HG03025 (cell line): Measurements from ENCODE around the gene MSL2.
A peak's percentile ranks its signal among the peaks of the same experiment; 100 is the strongest.
"Not testable (repeated sequence)": the region's sequence is repeated elsewhere in the genome, so short reads cannot be mapped to it uniquely, and the experiment has no call there.

Experiments used
- ATAC-seq: cut with Tn5 transposase; IDR thresholded peaks from one replicate; pipeline ENCODE4 v1.9.1; 2021; ENCODE audit warnings: mild to moderate bottlenecking, moderate library complexity; ENCODE audit not compliant: unreplicated experiment, low FRiP score

Gene MSL2

DNA sequence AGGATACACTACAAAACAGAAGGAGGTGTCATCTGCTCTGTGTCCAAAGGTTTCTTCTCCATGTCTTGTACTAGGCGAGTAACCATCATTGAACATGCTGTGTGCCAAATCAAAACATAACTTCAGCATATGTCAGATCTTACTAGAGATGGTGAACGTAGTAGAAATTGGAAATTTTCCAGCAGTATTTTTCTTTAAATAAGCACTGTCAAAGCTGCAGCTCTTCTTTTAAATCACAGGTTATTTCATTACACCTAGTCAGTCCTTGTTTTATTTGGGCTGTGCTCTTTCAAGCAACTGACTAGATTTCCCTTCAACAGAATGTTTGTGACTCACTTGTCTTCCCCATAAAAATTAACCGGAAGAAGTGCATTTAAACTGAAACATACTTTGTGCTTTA, 46.5 kb downstream of the MSL2 start:
- no peak for ATAC-seq

DNA sequence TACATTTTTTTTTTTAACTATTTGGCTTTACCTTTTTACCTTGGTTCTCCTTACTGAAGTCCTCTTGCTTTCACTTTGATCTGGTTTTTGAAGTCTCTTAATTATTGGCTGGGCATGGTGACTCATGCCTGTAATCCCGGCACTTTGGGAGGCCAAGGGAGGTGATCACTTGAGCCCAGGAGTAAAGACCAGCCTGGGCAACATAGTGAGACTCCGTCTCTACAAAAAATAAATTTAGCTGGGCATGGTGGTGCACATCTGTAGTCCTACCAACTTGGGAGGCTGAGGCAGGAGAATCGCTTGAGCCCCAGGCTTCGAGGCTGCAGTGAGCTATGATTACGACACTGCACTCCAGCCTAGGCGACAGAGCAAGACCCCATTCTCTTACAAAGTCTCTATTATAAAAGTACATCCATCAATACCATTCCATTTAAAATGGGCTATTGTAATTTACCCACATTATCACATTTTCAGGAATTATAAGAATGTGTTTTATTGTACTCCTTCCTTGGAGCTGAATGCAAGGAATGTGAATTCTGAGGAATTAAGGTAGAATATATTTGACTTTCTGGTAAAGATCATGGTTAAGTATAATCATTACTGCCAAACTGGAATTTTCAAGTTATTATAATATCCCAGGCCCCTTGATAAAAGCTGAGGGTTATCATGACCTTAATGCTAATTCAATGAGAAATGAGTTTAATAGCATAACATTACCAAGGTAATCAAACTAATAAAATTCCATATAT, 49.0 kb downstream of the MSL2 start:
- ATAC-seq: no peak

GRCh38 chr3:136144397-136144796, 51.7 kb downstream of the MSL2 start:
- not testable (repeated sequence) for ATAC-seq

GRCh38 chr3:136142592-136142991, 53.5 kb downstream of the MSL2 start:
- no peak for ATAC-seq

DNA sequence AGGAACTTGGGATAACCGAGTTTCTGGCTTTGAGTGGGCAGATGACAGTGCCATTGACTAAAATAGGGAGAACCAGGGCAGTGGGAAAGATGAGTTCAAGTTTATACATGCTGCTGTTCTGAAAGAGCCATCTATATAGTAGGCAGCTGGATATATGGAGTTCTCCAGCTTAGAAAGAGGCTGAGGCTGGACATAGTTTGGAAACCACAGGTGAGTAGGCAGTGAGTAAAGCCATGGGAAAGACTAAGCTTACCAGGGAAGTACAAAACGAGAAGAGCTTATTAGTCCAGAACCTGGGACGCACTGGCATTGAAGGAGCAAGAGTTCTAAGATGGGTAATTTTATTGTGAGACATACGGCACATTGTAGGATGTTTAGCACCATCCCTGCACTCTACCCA, 54.2 kb downstream of the MSL2 start:
- no peak for ATAC-seq

- ATAC-seq: no peak
Observed at GRCh38 chr3:136141291-136141785, 54.8 kb downstream of the MSL2 start.

DNA sequence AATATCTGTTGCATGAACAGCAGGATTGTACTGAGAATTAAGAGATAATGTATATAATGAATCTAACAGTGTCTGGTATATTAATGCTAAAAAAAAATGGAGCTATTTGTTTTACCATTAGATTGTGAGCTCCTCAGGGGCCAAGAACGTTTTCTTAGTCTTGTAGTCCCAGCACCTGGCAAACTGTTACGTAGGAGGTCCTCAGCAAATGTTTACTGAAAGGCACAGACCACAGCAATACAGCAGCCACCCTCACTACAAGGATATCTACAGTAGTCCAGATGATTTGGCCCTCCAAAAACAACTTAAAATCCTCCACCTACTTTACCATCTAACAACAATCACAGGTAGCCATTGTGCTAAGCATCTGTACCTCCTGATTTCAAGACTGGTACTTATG, 59.7 kb downstream of the MSL2 start:
- no peak for ATAC-seq

DNA sequence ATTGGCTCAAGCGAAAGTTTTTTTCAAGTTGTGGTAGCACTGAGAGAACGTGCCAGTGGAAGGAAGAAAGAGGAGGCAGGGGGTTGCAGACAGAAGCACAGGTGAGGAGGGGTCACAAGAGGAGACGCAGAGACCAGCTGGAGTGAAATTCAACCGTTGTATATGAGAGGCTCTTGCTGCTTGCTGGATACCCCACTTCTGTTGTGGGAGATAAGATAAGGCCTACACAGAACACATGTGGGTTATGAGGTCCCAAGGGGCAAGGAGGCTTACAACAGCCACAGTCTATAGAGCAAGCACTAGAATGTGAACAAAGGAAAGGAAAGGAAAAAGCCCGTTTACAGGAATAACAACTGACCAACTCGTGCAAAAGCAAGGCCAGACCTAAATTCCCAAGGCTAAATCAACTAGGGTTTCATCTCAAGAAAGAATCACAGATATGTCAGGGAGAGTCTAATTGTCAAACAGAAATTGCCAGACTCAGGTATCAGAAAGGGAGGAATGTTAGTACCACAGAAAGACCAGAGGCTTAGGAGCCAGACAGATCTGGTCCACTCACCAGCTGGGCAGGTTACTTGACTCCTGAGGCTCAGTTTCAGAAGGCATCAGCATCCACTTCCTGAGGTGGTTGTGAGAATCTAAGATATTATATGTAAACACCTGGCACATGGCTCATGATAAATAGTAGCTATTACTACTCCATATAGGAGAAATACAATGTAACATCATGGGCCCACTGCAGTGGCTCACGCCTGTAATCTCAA, 60.9 kb downstream of the MSL2 start:
- ATAC-seq: no peak

DNA sequence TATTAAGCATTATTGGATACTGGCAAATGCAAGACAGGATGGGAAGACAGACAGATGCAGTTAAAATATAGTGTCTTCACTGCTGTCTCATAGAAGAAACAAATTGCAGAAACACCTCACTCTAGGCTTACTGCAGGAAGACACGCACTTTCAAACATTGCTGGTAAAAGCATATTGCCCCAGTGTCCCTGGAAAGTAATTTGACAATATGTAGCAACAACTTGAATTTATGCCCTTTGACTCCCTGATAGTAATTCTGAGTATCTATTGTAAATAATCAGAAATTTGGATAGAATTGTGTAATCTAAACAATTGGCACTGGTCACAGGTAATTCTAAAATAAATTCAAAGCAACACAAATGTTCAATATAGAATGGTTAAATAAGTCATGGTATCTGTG, 62.0 kb downstream of the MSL2 start:
- no peak for ATAC-seq

DNA sequence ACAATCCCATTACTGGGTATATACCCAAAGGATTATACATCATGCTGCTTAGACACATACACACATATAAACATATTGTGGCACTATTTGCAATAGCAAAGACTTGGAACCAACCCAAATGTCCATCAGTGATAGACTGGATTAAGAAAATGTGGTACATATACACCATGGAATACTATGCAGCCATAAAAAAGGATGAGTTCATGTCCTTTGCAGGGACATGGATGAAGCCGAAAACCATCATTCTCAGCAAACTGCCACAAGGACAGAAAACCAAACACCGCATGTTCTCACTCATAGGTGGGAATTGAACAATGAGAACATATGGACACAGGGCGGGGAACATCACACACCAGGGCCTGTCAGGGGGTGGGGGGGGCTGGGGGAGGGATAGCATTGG, 64.5 kb downstream of the MSL2 start:
- ATAC-seq: not testable (repeated sequence)

- ATAC-seq: no peak
Observed at GRCh38 chr3:136122006-136122405, 74.1 kb downstream of the MSL2 start.

- ATAC-seq: no peak
Observed at GRCh38 chr3:136120373-136121348, 75.5 kb downstream of the MSL2 start.

- not testable (repeated sequence) for ATAC-seq
Observed at GRCh38 chr3:136119783-136120182, 76.4 kb downstream of the MSL2 start.

DNA sequence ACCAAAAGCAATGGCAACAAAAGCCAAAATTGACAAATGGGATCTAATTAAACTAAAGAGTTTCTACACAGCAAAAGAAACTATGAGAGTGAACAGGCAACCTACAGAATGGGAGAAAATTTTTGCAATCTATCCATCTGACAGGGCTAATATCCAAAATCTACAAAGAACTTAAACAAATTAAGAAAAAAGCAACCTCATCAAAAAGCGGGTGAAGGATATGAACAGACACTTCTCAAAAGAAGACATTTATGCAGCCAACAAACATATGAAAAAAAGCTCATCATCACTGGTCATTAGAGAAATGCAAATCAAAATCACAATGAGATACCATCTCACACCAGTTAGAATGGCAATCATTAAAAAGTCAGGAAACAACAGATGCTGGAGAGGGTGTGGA, 76.8 kb downstream of the MSL2 start:
- not testable (repeated sequence) for ATAC-seq

- no peak for ATAC-seq
Observed at GRCh38 chr3:136114421-136114820, 81.7 kb downstream of the MSL2 start.

DNA sequence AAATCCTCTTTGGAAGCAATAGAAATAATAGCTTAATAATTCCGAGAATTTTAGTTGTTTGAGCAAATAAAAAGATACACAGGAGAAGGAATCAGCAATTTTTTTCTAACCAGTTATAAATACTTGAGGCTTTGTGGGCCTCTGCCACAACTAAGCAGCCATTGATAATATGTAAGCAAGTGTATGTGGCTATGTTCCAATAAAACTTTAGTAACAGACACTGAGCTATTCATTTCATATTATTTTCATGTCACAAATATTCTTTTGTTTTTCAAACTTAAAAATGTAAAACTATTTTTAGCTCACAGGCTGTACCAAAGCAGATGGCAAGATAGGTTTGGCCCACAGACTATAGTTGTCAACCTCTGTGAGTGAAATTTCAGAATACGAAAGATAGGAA, 85.7 kb downstream of the MSL2 start:
- ATAC-seq: no peak

GRCh38 chr3:136109499-136109898, 86.6 kb downstream of the MSL2 start:
- ATAC-seq: peak; percentile 94

DNA sequence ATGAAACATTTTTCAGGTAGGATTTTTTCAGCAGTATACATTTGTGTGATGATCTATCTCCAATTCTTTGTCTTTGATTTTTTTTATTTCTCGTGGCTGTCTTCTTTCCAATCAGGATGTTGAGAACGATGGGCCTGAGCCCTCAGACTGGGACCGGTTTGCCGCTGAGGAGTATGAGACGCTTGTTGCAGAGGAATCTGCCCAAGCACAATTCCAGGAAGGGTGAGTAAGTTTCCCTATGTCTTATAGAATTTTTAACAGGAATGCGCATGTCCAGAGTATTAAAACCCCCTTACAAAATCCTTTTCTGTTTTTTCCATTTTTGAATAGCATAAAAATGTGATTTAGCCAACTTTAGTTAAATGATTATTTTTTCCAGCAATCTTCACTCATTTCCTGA, 90.0 kb downstream of the MSL2 start:
- no peak for ATAC-seq

DNA sequence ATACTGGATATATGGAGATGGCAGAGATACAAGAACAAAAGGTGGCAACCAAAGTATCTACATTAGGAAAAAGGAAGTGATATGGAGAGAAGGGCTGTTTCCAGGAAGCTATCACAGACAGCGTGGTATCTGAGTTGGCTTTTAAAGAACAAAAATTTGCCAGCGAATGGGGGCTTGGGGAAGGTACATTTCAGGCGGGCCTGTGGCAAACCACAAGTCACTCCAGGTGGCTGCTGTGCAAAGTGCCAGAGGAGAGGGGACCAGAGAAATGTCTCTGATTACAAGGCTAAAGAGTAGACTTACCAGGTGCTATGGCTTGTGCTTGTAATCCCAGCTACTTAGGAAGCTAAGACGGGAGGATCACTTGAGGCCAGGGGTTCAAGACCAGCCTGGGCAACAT, 91.1 kb downstream of the MSL2 start:
- no peak for ATAC-seq
